Suprapubic skin (tissue), 4 donors: ENCODE results near the gene TMTC1. TPM values are rescaled to one million over a fixed set of nuclear protein-coding genes. Genes with fewer than 3 reads are reported as not detected.

Source experiments
- DNase-seq, 2 donors: peaks; one replicate each; pipeline ENCODE4 v3.0.0-alpha.2; 2019; ENCODE audit warnings: low spot score in 2 of 2
- H3K27ac ChIP-seq: fragments of 200-600 bp; sonication (generic); one replicate; pipeline ENCODE4 v1.5.1; 2019
- H3K27me3 ChIP-seq: fragments of 200-600 bp; sonication (generic); one replicate; pipeline ENCODE4 v1.5.1; 2019
- H3K36me3 ChIP-seq: fragments of 200-600 bp; sonication (generic); one replicate; pipeline ENCODE4 v1.5.1; 2019
- H3K4me1 ChIP-seq: fragments of 200-600 bp; sonication (generic); one replicate; pipeline ENCODE4 v1.5.1; 2019
- H3K4me3 ChIP-seq: fragments of 200-600 bp; sonication (generic); one replicate; pipeline ENCODE4 v1.5.1; 2019; ENCODE audit warnings: mild to moderate bottlenecking
- H3K9me3 ChIP-seq: fragments of 200-600 bp; sonication (generic); one replicate; pipeline ENCODE4 v1.5.1; 2019
- CTCF ChIP-seq, 2 donors: fragments of 200-600 bp in 1 of 2; fragments of 450-650 bp in 1 of 2; sonication (generic) in 1 of 2; IDR thresholded peaks; one replicate each; pipeline ENCODE4 v1.5.1; 2016 to 2019; ENCODE audit warnings: antibody characterized with exemption in 2 of 2, mild to moderate bottlenecking in 1 of 2, moderate library complexity in 1 of 2
- EP300 ChIP-seq: sonication (generic); formaldehyde crosslinking; IDR thresholded peaks from one replicate; pipeline ENCODE4 v1.6.1; 2017; ENCODE audit warnings: antibody characterized with exemption
- POLR2A ChIP-seq, 2 donors: fragments of 450-650 bp; IDR thresholded peaks; one replicate each; pipeline ENCODE4 v1.6.1; 2017; ENCODE audit warnings: antibody characterized with exemption in 2 of 2, mild to moderate bottlenecking in 2 of 2, moderate library complexity in 2 of 2
- POLR2AphosphoS5 ChIP-seq, 3 donors: sonication (generic); formaldehyde crosslinking; IDR thresholded peaks; one replicate each; pipeline ENCODE4 v1.6.1; 2017; ENCODE audit warnings: antibody characterized with exemption in 3 of 3
- WGBS: methylation state at CpG from one replicate; pipeline ENCODE4 v1.1.5; 2018; 5-methylcytosine and 5-hydroxymethylcytosine counted together
- total RNA-seq, 4 donors: library from RNA; depleted of rRNA; stranded (reverse); fragments of >200 nt; gene quantifications; one replicate each; pipeline ENCODE4 v1.1.0, GENCODE V29; 2016

TMTC1 gene
- total RNA-seq, 4 donors from 2014 or later = 11.0 to 25.8 (median 19.5) TPM

GRCh38 chr12:29516431-29516875, 267.3 kb downstream of the TMTC1 start:
- TF ChIP-seq POLR2A (IDR thresholded peaks at IDR 0.05) (no peak), EP300 (no peak)
- peaks cover 3% of the 10 kb centered on the region for H3K36me3 ChIP-seq
- 60% methylated on average over 2 of the region's 2 CpGs for WGBS
- no peak for DNase-seq
- no peaks in the 10 kb centered on the region for H3K4me1 ChIP-seq
- H3K27ac ChIP-seq = no peak overlapping the region
- no peaks in the 10 kb centered on the region for H3K27me3 ChIP-seq
- H3K4me3 ChIP-seq = no peak overlapping the region
- no peaks in the 10 kb centered on the region for H3K9me3 ChIP-seq

- H3K9me3 ChIP-seq = no peaks in the 10 kb centered on the region
These were observed 273.1 kb downstream of the TMTC1 start for GRCh38 chr12:29510591-29511185.

DNA sequence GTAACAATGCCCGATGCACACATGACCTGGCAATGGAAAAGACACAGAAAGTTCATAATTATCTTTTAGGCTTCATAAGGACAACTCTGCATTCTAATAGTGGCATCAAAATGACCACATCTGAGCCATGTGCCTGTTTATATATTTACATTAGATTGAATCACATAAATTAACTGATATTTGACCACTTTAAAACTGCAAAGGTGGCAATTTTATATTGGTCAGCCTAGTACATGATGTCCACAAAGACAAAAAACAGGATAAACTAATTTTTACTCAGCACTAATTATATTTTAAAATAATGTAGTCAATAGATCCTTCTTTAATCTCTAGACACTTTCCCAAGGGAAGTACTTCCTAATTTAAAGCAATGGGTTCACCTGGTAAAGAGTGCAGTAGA, 274.2 kb downstream of the TMTC1 start:
- no peaks in the 10 kb centered on the region for H3K27me3 ChIP-seq
- H3K27ac ChIP-seq = no peak overlapping the region
- no peaks in the 10 kb centered on the region for H3K4me1 ChIP-seq
- no peaks in the 10 kb centered on the region for H3K9me3 ChIP-seq
- no peaks in the 10 kb centered on the region for H3K36me3 ChIP-seq
- WGBS = 88% methylated on average over 1 of the region's 1 CpG
- no peak for DNase-seq
- no peak for TF ChIP-seq EP300
- no peak for TF ChIP-seq POLR2A (IDR thresholded peaks at IDR 0.05)
- no peak for TF ChIP-seq CTCF (IDR thresholded peaks at IDR 0.05)
- no peak for TF ChIP-seq POLR2AphosphoS5 (IDR thresholded peaks at IDR 0.05)
- H3K4me3 ChIP-seq = no peak overlapping the region

More at GRCh38 chr12:29510591-29511185, 273.1 kb downstream of the TMTC1 start:
- no peak overlapping the region for H3K27ac ChIP-seq
- H3K36me3 ChIP-seq = no peaks in the 10 kb centered on the region
- TF ChIP-seq EP300 (no peak), POLR2A (IDR thresholded peaks at IDR 0.05) (no peak), CTCF (IDR thresholded peaks at IDR 0.05) (no peak)
- no peaks in the 10 kb centered on the region for H3K27me3 ChIP-seq
- WGBS = 43% methylated on average over 6 of the region's 6 CpGs
- no peak overlapping the region for H3K4me3 ChIP-seq
- H3K4me1 ChIP-seq = no peaks in the 10 kb centered on the region
- no peak for DNase-seq

GRCh38 chr12:29508949-29509348, 274.8 kb downstream of the TMTC1 start:
- TF ChIP-seq EP300 (no peak), CTCF (IDR thresholded peaks at IDR 0.05) (no peak), POLR2AphosphoS5 (IDR thresholded peaks at IDR 0.05) (no peak), POLR2A (IDR thresholded peaks at IDR 0.05) (no peak)
- Histone ChIP-seq H3K36me3 (no peaks in the 10 kb centered on the region), H3K4me3 (no peak overlapping the region), H3K27me3 (no peaks in the 10 kb centered on the region), H3K9me3 (no peaks in the 10 kb centered on the region), H3K4me1 (no peaks in the 10 kb centered on the region), H3K27ac (no peak overlapping the region)
- DNase-seq = no peak
- 96% methylated on average over 2 of the region's 2 CpGs for WGBS

DNA sequence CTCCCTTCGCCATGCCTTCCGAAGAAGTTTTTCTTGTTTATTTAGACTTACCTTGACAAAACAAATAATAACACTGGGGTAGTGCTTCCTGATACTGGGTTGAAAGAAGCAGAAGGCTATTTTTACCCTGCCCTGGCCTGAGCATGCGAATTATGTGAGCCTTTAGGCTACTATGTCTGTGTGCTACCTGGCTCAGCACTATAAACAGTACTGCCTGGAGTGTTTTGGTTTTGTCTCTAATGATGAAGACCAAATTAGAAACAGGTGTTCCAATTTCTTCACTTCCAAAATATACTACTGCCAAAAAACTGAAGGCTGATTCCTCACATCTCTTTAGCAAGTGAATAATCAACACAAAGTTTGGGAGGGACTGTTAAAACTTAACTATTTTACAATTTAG, 278.6 kb downstream of the TMTC1 start:
- no peaks in the 10 kb centered on the region for H3K27me3 ChIP-seq
- no peaks in the 10 kb centered on the region for H3K36me3 ChIP-seq
- H3K4me1 ChIP-seq = no peaks in the 10 kb centered on the region
- no peak for DNase-seq
- WGBS = 60% methylated on average over 3 of the region's 3 CpGs
- no peak overlapping the region for H3K27ac ChIP-seq
- no peak overlapping the region for H3K4me3 ChIP-seq
- H3K9me3 ChIP-seq = no peaks in the 10 kb centered on the region
- TF ChIP-seq CTCF (IDR thresholded peaks at IDR 0.05) = no peak
- TF ChIP-seq POLR2AphosphoS5 (IDR thresholded peaks at IDR 0.05) = no peak
- TF ChIP-seq POLR2A (IDR thresholded peaks at IDR 0.05) = no peak
- no peak for TF ChIP-seq EP300

DNA sequence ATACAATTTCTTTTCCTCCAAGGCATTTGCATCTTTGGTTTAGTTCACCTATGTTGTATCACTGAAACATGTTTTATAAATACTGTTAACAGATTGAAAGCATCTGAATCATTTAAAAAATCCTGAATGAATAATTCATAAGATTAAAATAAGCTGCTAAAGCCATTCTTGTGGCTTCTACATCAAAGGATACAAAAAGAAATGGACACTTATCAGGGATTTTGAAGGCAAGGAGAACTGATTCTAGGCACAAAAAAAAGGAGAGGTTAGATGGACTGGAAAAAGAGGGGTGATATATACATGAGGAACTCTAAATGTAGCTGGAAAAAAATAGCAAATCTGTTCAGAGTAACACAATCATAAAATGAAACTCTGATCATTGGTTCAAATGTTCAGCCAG, 280.5 kb downstream of the TMTC1 start:
- TF ChIP-seq POLR2AphosphoS5 (IDR thresholded peaks at IDR 0.05) (no peak), EP300 (no peak), POLR2A (IDR thresholded peaks at IDR 0.05) (no peak), CTCF (IDR thresholded peaks at IDR 0.05) (no peak)
- H3K36me3 ChIP-seq = no peaks in the 10 kb centered on the region
- no peaks in the 10 kb centered on the region for H3K9me3 ChIP-seq
- DNase-seq = no peak
- no peaks in the 10 kb centered on the region for H3K4me1 ChIP-seq
- H3K4me3 ChIP-seq = no peak overlapping the region
- H3K27ac ChIP-seq = no peak overlapping the region
- H3K27me3 ChIP-seq = no peaks in the 10 kb centered on the region
